ENCODE results near the gene PPP1R3G. TPM values are rescaled to one million over a fixed set of nuclear protein-coding genes. Genes with fewer than 3 reads are reported as not detected.

Gene PPP1R3G
- total and polyA plus RNA-seq, 11 donors, result 5.4 to 12.3 (median 8.0) TPM

DNA sequence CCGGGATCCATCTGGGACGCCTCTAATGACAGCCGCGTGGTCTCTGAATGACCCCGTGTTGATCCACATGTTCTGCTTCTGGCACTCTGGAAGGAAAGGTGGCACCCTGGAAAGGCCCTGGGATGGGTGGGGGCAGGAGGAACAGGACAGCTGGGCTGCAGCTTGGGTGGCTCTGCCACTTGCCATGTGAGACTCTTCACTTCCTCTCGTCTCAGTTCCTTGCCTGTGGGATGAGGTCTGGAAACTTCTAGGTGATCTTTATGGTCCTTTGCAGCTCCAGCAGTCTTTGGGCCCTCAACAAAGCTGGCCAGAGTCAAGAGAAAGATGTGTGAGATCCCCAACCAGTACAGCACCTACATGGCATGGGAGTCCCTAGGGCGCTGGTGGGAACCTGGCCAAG is 26.5 kb downstream of the PPP1R3G start:
- H3K36me3 ChIP-seq, result peaks cover 0 to 4% (median 0%) of the 10 kb centered on the region in 9 donors
- intact Hi-C loops (cut with DNase I), result loop anchor here in 4 of 10 donors (2.0 to 10.0 kb wide), 4 partner anchors 27 to 107 kb away; partner anchors contain the start of genes PPP1R3G (in 1 of the 4) and RPP40 (in 1 of the 4)
- TF ChIP-seq, protein P1, sequence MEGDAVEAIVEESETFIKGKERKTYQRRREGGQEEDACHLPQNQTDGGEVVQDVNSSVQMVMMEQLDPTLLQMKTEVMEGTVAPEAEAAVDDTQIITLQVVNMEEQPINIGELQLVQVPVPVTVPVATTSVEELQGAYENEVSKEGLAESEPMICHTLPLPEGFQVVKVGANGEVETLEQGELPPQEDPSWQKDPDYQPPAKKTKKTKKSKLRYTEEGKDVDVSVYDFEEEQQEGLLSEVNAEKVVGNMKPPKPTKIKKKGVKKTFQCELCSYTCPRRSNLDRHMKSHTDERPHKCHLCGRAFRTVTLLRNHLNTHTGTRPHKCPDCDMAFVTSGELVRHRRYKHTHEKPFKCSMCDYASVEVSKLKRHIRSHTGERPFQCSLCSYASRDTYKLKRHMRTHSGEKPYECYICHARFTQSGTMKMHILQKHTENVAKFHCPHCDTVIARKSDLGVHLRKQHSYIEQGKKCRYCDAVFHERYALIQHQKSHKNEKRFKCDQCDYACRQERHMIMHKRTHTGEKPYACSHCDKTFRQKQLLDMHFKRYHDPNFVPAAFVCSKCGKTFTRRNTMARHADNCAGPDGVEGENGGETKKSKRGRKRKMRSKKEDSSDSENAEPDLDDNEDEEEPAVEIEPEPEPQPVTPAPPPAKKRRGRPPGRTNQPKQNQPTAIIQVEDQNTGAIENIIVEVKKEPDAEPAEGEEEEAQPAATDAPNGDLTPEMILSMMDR (IDR thresholded peaks at IDR 0.05), result no peak
- no peak for TF ChIP-seq POLR2A (IDR thresholded peaks at IDR 0.05)
- H3K4me3 ChIP-seq, result no peak overlapping the region
- DNase-seq (no peak), ATAC-seq (peak in 1 of 4 donors; percentile 43)
- H3K4me1 ChIP-seq, result peaks cover 0 to 43% (median 7%) of the 10 kb centered on the region in 12 donors
- H3K9me3 ChIP-seq, result no peaks in the 10 kb centered on the region
- 49 to 73% (median 63%) methylated on average over 7 of the region's 7 CpGs for WGBS, 4 donors
- no peaks in the 10 kb centered on the region for H3K27me3 ChIP-seq
- H3K27ac ChIP-seq, result no peak overlapping the region

- peaks cover 0 to 37% (median 7%) of the 10 kb centered on the region in 12 donors for H3K4me1 ChIP-seq
Observed at GRCh38 chr6:5112066-5112799, 27.1 kb downstream of the PPP1R3G start.

DNA sequence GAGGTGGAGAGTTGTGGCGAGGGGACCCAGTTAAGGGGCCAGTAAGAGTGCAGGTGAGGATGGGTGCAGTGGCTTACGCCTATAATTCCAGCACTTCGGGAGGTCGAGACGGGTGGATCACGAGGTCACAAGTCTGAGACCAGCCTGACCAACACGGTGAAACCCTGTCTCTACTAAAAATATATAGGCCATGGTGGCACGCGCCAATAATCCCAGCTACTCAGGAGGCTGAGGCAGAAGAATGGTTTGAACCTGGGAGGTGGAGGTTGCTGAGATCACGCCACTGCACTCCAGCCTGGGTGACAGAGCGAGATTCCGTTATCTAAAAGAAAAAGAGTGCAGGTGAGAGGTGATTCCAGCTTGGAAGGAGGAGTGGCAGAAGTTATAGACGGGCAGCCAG is 28.0 kb downstream of the PPP1R3G start:
- H3K4me3 ChIP-seq, result no peak overlapping the region
- H3K9me3 ChIP-seq, result no peaks in the 10 kb centered on the region
- peaks cover 0 to 33% (median 7%) of the 10 kb centered on the region in 12 donors for H3K4me1 ChIP-seq
- no peak for DNase-seq
- 94 to 98% (median 97%) methylated on average over 13 of the region's 13 CpGs for WGBS, 4 donors
- no peak overlapping the region for H3K27ac ChIP-seq
- TF ChIP-seq, protein P1 (IDR thresholded peaks at IDR 0.05), result no peak
- TF ChIP-seq POLR2A (IDR thresholded peaks at IDR 0.05), result no peak
- ATAC-seq, result no peak
- peaks cover 0 to 4% (median 0%) of the 10 kb centered on the region in 9 donors for H3K36me3 ChIP-seq
- intact Hi-C loops (cut with DNase I), result loop anchor here in 4 of 10 donors (5.0 to 10.0 kb wide), 3 partner anchors 36 to 108 kb away; partner anchors contain the start of gene RPP40 (in 1 of the 4)
- H3K27me3 ChIP-seq, result no peaks in the 10 kb centered on the region

More at GRCh38 chr6:5112066-5112799, 27.1 kb downstream of the PPP1R3G start:
- intact Hi-C loops (cut with DNase I), result loop anchor here in 4 of 10 donors (5.0 to 10.0 kb wide), 3 partner anchors 35 to 107 kb away; partner anchors contain the start of gene RPP40 (in 1 of the 4)
- peaks cover 0 to 4% (median 0%) of the 10 kb centered on the region in 9 donors for H3K36me3 ChIP-seq
- TF ChIP-seq, protein P1 (IDR thresholded peaks at IDR 0.05), result no peak
- TF ChIP-seq POLR2A (IDR thresholded peaks at IDR 0.05), result no peak
- no peaks in the 10 kb centered on the region for H3K9me3 ChIP-seq
- H3K27ac ChIP-seq, result no peak overlapping the region
- no peak overlapping the region for H3K4me3 ChIP-seq
- no peak for DNase-seq
- H3K27me3 ChIP-seq, result no peaks in the 10 kb centered on the region
- WGBS, 4 donors, result 74 to 90% (median 79%) methylated on average over 13 to 17 of the region's 17 CpGs
- no peak for ATAC-seq

DNA sequence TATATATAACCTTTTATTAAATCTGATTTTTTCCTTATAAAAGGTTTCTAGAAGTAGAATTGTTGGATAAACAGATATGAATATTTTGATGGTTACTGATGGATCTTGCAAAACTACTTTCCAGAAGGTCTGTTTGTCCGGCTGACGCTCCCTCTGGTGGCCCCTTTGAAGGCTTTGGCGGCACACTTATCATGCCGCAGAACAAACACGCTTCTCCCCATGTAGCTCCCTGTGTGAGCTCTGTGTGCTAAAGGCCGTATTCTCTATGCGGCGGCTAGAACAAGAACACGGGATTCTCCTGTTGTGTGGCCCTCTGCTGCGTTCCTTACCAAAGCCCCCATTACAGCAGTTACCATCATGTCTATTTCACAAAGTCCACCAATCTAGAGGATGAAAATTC is 30.0 kb downstream of the PPP1R3G start:
- Histone ChIP-seq H3K36me3 (peaks cover 0 to 4% (median 0%) of the 10 kb centered on the region in 9 donors), H3K4me1 (peaks cover 0 to 13% (median 0%) of the 10 kb centered on the region in 12 donors), H3K4me3 (no peak overlapping the region), H3K9me3 (no peaks in the 10 kb centered on the region), H3K27me3 (no peaks in the 10 kb centered on the region), H3K27ac (no peak overlapping the region)
- TF ChIP-seq, protein P1 (IDR thresholded peaks at IDR 0.05), result peak; percentile 21 to 64 (median 44)
- no peak for TF ChIP-seq POLR2A (IDR thresholded peaks at IDR 0.05)
- intact Hi-C loops (cut with DNase I), result loop anchor here in 3 of 10 donors (1.0 to 10.0 kb wide), 3 partner anchors 37 to 110 kb away; partner anchors contain the start of gene RPP40 (in 1 of the 3)
- whole genome bisulfite sequencing, 4 donors, result 71 to 83% (median 76%) methylated on average over 10 of the region's 10 CpGs
- DNase-seq, result peak in 1 of 5 donors; percentile 53
- ATAC-seq, result peak in 3 of 4 donors; percentile 50 to 65 (median 61)

Measured in heart left ventricle (tissue), 16 donors.